Activated T-cell treated with anti-CD3 and anti-CD28 coated beads, Interleukin-2, amount 50 U/mL, for 72 hours (primary cell): Measurements from ENCODE around the gene CLPTM1L. TPM values are rescaled to one million over a fixed set of nuclear protein-coding genes. Genes with fewer than 3 reads are reported as not detected.
"Not testable (repeated sequence)": the region's sequence is repeated elsewhere in the genome, so short reads cannot be mapped to it uniquely, and the experiment has no call there.

Source experiments
- ATAC-seq, 2 donors: fragments of 150-1000 bp; cut with Tn5 transposase; replicated peaks in 1 of 2; 2 replicates each; pipeline ENCODE4 v1.10.0; 2021; ENCODE audit warnings: moderate library complexity in 2 of 2, mild to moderate bottlenecking in 1 of 2
- DNase-seq, 2 donors: peaks; one replicate each; pipeline ENCODE4 v3.0.0; 2021 to 2022; ENCODE audit warnings: mixed read lengths in 1 of 2
- H3K27ac Mint-ChIP-seq: one replicate; pipeline ENCODE4 v1.8.0; 2022; ENCODE audit warnings: mild to moderate bottlenecking, moderate library complexity, mixed read lengths
- H3K27me3 Mint-ChIP-seq: one replicate; pipeline ENCODE4 v1.8.0; 2022; ENCODE audit warnings: low read depth, mixed read lengths
- H3K36me3 Mint-ChIP-seq, 2 donors: one replicate each; pipeline ENCODE4 v1.8.0; 2022; ENCODE audit warnings: mixed read lengths in 2 of 2, mild to moderate bottlenecking in 1 of 2; ENCODE audit not compliant: insufficient read depth in 2 of 2
- H3K4me1 Mint-ChIP-seq: one replicate; pipeline ENCODE4 v1.8.0; 2022; ENCODE audit warnings: low read depth, mixed read lengths
- H3K4me3 Mint-ChIP-seq, 2 donors: one replicate each; pipeline ENCODE4 v1.8.0; 2022; ENCODE audit warnings: mild to moderate bottlenecking in 2 of 2, mixed read lengths in 2 of 2, moderate library complexity in 2 of 2
- H3K9me3 Mint-ChIP-seq, 2 donors: one replicate each; pipeline ENCODE4 v1.8.0; 2022; ENCODE audit warnings: mixed read lengths in 2 of 2
- total RNA-seq, 2 donors: library from RNA; stranded (reverse); gene quantifications; one replicate each; pipeline ENCODE4 v1.2.3, GENCODE V29; 2022

The CLPTM1L gene
- total RNA-seq, 2 donors from 2014 or later: 78.6 to 80.2 TPM

DNA sequence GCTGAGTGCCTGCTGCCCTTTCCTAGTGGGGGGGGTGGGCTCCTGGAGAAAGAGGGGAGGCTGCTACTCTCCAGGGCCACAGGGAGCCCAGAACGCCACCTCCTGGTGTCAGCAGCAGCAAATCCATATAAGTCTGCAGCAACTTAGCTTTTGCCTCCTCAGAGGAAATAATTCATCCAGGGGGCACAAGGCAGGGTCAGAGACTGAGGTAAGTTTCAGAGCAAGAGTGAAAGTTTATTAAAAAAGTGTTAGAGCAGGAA is 4.0 kb upstream of the CLPTM1L start:
- H3K9me3 Mint-ChIP-seq: no peaks in the 10 kb centered on the region
- no peak overlapping the region for H3K27ac Mint-ChIP-seq
- peaks cover 12% of the 10 kb centered on the region for H3K4me1 Mint-ChIP-seq
- DNase-seq (no peak), ATAC-seq (no peak)
- H3K4me3 Mint-ChIP-seq: no peak overlapping the region
- peaks cover 3 to 4% of the 10 kb centered on the region in 2 donors for H3K36me3 Mint-ChIP-seq
- no peaks in the 10 kb centered on the region for H3K27me3 Mint-ChIP-seq

DNA sequence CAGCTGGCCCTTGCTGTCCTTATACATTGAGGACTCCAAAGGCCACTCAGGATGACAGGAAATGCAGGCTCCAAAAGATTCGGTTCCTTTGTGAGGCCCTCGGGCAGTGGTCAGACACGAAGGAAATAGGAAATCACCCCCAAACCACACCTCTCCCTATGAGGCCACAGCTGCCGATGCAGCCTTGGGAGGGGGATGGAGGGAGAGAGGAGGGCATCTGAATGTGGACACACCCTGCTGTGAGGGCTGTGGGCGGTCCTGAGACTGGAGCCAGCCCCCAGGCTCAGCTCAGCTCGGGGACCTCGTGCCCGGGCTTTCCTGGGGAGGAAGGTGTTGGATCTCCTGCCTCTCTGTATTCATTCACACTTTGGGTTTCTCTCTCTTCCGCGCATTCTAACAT is 2.7 kb upstream of the CLPTM1L start:
- ATAC-seq: no peak
- Mint-ChIP-seq H3K9me3 (no peaks in the 10 kb centered on the region), H3K27ac (no peak overlapping the region), H3K36me3 (peaks cover 5 to 6% of the 10 kb centered on the region in 2 donors), H3K4me1 (peaks cover 23% of the 10 kb centered on the region), H3K27me3 (no peaks in the 10 kb centered on the region), H3K4me3 (peak overlapping the region in 1 of 2 donors; percentile 36)
- DNase-seq: no peak

DNA sequence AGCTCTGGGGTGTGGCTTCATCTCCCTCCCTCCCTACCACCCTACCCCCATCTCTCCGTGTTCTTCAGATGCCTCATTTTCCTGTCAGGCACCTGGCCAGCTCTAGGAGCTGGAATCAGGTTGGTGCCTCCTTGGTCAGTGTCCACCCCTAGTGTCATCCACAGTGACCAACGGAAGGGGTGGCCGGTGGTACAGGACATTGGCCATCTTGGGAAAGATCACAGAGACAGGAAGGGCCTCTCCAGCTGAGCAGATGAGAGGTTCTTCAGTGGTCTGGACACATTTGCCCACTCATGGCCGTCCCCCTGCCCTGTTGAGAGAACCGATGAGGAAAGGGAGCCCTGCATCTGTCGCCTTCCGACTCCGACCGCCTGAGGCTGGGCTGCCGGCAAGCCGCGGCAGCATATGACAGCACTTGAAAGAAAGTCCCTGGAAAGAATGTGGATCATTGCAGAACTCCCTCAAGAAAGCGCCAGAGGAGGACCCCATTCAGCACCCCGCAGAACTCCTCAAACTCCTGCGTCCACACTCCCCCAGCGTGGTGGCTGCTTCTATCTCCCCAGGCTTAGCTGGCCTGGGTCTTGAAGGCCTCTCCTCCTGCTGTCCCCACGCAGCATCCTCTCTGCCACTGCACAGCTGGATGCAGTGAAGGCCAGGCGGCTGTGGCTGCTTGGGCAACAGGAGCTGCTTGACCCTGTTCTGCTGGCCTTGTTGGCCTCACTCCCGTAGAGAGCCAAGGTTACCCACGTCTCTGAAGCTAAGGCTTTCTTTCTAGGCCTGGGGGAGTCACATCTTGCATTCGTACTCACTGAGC is 1.9 kb upstream of the CLPTM1L start:
- Mint-ChIP-seq H3K4me1 (peaks cover 26% of the 10 kb centered on the region), H3K27me3 (no peaks in the 10 kb centered on the region), H3K4me3 (peak overlapping the region; percentile 36 to 80), H3K36me3 (peaks cover 7 to 8% of the 10 kb centered on the region in 2 donors), H3K27ac (no peak overlapping the region), H3K9me3 (no peaks in the 10 kb centered on the region)
- DNase-seq (no peak), ATAC-seq (no peak)

DNA sequence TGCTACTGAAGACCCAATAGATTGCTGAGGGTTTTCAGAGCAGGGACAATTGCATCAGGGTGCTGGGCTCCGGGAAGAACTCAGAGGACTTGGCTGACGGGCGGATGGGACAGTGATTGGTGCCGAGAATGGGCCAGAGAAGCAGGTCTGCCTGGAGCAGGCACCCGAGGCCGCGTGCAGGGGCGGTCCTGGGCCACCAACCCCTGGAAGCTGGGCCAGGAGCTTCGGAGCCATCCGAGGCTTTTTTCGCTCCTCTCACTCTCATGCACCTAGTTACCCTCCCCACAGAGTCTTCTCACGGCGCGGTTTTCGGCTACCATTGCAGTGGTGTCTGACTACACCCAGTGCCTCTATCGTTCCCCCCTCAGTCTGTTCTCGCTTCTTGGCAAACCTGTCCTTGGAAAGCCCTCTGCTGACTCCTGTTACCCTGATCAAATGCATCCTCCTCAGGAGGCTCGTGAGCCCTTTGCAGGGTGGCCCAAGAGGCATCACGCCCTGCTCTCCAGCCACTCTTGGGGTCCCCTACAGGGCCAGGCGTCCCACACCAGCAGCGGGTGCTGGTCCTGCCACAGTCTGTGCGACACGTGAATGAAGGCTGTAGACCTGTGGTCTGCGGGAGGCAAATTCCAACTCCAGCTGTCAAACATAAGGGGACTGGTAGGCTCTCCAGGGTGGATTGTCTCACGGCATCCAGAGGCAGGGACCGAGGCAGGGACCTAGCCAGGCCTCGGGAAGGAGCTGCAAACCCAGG is 1.2 kb upstream of the CLPTM1L start:
- Mint-ChIP-seq H3K36me3 (peaks cover 10 to 14% of the 10 kb centered on the region in 2 donors), H3K27ac (no peak overlapping the region), H3K9me3 (no peaks in the 10 kb centered on the region), H3K4me3 (peak overlapping the region; percentile 80 to 82), H3K4me1 (peaks cover 29% of the 10 kb centered on the region), H3K27me3 (no peaks in the 10 kb centered on the region)
- ATAC-seq (no peak), DNase-seq (no peak)

DNA sequence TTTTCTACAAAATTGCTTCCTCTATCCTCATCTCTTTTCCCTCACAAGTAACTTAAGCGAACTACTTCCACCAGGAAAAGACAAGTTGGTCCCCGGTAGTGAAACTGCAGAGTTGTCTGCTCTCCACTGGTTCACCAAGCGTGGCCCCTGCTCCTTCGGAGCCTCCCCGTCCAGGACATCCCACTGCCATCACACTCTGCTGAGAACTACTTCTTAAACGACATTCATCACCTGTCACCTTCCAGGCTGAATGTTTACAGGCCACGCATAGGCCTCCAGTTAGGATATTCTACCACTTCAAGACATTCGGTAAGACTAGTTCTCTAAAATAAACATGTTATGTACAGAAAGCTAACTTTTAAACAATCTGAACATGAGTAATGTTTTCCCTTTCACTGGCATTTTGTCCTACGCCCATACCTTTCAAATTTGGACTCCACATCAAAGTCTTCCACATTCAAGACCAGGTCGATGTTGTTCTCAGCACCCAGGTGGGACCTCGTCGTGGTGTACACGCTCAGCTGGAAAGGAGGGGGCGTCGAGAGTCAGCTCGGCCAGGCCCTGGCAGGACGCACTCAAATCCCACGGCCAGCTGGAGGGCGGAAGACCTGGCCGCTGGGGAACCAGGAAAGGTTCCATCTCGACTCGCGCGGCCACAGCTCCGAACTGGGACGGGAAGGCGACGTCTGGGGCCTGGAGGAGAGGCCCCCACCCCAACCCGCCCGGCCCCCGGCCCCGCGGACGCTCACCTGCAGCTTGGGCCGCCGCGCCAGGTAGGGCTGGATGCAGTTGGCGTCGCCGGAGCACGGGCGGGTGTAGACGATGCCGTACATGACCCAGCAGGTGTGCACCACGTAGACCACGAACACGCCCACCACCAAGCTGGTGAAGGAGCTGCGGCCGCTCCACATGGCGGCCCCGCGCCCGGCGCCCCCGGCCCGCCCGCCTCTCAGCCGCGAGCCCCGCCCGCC is 683 bp downstream of the CLPTM1L start:
- DNase-seq (peak; percentile 17 to 25), ATAC-seq (peak; percentile 5 to 18)
- Mint-ChIP-seq H3K36me3 (peaks cover 11 to 18% of the 10 kb centered on the region in 2 donors), H3K9me3 (no peaks in the 10 kb centered on the region), H3K4me3 (peak overlapping the region; percentile 88 to 97), H3K4me1 (peaks cover 31% of the 10 kb centered on the region), H3K27ac (peak overlapping the region; percentile 86), H3K27me3 (no peaks in the 10 kb centered on the region)

DNA sequence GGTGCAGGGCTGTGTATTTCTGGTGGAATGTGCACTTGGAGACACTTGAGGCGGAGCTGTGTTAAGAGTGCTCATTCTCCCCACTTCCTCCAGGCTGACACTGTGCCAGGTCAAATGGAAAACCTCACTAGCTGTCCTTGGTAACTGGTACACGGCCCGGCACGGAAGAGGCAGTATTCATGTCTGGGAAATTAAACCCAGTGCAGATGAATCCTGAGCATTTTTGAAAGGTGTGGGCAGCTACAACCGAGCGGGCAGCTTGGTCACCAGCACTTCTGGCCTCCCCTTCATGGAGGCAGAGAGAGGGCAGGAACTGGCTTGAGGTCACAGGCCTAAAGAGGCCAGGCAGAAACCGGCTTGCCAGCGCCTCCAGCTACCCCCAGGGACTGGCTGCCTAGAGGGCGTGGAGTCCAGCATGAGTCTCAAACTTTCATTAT is 1.6 kb downstream of the CLPTM1L start:
- peak overlapping the region; percentile 40 for H3K27ac Mint-ChIP-seq
- DNase-seq (no peak), ATAC-seq (no peak)
- H3K4me1 Mint-ChIP-seq: peaks cover 31% of the 10 kb centered on the region
- no peaks in the 10 kb centered on the region for H3K9me3 Mint-ChIP-seq
- H3K27me3 Mint-ChIP-seq: no peaks in the 10 kb centered on the region
- peak overlapping the region; percentile 68 to 88 for H3K4me3 Mint-ChIP-seq
- H3K36me3 Mint-ChIP-seq: peaks cover 11 to 18% of the 10 kb centered on the region in 2 donors

DNA sequence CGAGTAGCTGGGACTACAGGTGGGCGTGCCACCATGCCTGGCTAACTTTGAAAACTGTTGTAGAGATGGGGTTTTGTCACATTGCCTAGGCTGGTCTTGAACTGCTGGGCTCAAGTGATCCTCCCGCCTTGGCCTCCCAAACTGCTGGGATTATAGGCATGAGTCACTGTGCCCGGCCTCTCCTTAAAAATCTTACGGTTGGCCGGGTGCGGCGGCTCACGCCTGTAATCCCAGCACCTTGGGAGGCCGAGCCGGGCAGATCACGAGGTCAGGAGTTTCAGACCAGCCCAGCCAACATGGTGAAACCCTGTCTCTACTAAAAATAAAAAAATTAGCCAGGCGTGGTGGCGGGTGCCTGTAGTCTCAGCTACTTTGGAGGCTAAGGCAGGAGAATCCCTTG is 2.2 kb downstream of the CLPTM1L start:
- Mint-ChIP-seq H3K4me1 (peaks cover 31% of the 10 kb centered on the region), H3K36me3 (peaks cover 11 to 18% of the 10 kb centered on the region in 2 donors)
- not testable (repeated sequence) for H3K27ac Mint-ChIP-seq, H3K9me3 Mint-ChIP-seq, ATAC-seq, H3K27me3 Mint-ChIP-seq, H3K4me3 Mint-ChIP-seq, DNase-seq

DNA sequence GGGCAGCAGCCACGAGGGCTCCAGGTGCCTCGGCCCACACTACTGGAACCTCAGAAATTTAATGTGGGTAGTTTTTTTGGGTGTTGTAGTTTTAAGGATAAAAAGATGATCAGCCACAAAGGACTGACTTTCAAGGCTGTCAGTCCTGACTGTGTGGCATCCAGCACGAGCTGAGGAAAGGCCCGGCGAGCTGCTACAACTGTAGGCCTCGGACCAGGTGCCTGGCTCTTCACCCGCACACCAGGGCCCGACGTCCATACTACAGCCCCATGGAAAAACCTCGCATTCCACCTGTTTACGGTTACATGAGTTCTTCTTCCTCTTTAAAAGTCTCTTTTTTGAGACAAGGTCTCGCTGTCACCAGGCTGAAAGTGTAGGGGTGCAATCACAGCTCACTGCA is 2.6 kb downstream of the CLPTM1L start:
- ATAC-seq (no peak), DNase-seq (no peak)
- peaks cover 11 to 18% of the 10 kb centered on the region in 2 donors for H3K36me3 Mint-ChIP-seq
- H3K27ac Mint-ChIP-seq: no peak overlapping the region
- H3K27me3 Mint-ChIP-seq: no peaks in the 10 kb centered on the region
- H3K9me3 Mint-ChIP-seq: no peaks in the 10 kb centered on the region
- peaks cover 31% of the 10 kb centered on the region for H3K4me1 Mint-ChIP-seq
- H3K4me3 Mint-ChIP-seq: no peak overlapping the region

DNA sequence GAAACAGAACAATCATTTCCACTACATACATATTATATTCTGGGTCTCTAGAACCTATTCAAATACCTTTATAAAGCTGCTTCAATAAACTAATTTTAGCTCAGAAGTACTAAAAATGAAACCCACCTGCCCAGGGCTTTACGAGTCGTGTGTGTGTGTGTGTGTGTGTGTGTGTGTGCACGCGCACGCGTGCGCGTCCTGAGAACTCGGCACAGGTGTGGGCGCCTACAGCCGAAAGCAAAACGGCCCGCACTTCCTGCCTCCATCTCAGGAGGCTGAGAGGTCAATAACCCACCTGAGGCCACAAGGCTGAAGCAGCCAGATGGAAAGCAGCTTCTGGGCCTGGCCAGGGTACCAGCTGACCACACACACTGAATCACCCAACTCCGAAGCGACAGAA is 3.0 kb downstream of the CLPTM1L start:
- DNase-seq (no peak), ATAC-seq (no peak)
- Mint-ChIP-seq H3K9me3 (no peaks in the 10 kb centered on the region), H3K27me3 (no peaks in the 10 kb centered on the region), H3K4me1 (peaks cover 31% of the 10 kb centered on the region), H3K27ac (no peak overlapping the region), H3K36me3 (peaks cover 11 to 18% of the 10 kb centered on the region in 2 donors), H3K4me3 (no peak overlapping the region)

DNA sequence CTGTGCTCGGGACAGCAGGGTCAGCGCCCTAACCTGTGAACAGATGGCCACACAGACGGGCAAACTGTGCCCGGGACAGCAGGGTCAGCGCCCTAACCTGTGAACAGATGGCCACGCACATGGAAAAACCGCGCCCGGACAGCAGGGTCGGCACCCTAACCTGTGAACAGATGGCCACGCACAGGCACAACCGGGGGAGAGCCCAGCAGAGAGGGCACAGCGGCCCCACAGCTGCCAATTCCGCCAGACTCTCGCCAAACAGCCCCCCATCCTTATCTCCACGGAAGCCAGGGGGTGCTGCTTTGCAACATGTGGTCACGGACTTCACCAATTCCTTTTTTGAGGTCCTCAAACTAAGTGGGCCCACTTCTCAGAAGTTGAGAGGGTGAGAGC is 5.1 kb downstream of the CLPTM1L start:
- not testable (repeated sequence) for H3K27me3 Mint-ChIP-seq, DNase-seq, H3K27ac Mint-ChIP-seq, ATAC-seq, H3K9me3 Mint-ChIP-seq, H3K4me3 Mint-ChIP-seq
- Mint-ChIP-seq H3K4me1 (peaks cover 23% of the 10 kb centered on the region), H3K36me3 (peaks cover 11 to 18% of the 10 kb centered on the region in 2 donors)

DNA sequence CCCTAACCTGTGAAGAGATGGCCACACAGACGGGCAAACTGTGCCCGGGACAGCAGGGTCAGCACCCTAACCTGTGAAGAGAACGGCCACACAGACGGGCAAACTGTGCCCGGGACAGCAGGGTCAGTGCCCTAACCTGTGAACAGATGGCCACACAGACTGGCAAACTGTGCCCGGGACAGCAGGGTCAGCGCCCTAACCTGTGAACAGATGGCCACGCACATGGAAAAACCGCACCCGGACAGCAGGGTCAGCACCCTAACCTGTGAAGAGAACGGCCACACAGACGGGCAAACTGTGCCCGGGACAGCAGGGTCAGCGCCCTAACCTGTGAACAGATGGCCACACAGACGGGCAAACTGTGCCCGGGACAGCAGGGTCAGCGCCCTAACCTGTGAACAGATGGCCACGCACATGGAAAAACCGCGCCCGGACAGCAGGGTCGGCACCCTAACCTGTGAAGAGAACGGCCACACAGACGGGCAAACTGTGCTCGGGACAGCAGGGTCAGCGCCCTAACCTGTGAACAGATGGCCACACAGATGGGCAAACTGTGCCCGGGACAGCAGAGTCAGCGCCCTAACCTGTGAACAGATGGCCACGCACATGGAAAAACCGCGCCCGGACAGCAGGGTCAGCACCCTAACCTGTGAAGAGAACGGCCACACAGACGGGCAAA is 5.6 kb downstream of the CLPTM1L start:
- not testable (repeated sequence) for H3K4me3 Mint-ChIP-seq, H3K27me3 Mint-ChIP-seq, ATAC-seq, H3K27ac Mint-ChIP-seq, H3K9me3 Mint-ChIP-seq, DNase-seq
- H3K4me1 Mint-ChIP-seq: peaks cover 22% of the 10 kb centered on the region
- peaks cover 11 to 18% of the 10 kb centered on the region in 2 donors for H3K36me3 Mint-ChIP-seq

DNA sequence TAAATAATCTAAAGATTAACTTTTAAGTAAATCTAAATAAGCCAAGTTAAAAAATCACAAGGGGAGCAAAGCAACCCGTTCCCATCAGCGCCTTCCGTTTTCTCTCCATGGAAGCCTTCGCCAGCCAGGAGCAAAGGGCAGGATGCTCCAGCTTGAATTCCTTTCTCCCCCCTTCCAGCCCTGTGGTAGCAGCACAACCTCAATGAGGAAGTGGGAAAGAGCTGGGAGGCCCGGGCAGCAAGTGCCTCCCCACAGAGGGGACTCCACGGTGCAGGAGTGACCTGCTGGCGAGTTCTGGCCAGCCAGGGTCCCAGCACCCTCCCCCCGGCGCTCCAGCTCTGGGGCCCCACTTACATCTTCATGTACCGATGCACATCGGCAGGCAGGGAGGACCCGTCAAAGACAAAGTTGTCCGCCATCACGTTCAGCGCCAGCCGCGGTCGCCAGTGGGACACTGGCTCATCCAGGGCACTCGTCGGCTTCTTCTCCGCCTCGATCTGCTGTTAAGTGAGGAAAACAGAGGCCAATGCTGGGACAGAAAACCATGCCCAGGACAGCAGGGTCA is 6.3 kb downstream of the CLPTM1L start:
- Mint-ChIP-seq H3K4me1 (peaks cover 16% of the 10 kb centered on the region), H3K27ac (no peak overlapping the region), H3K27me3 (no peaks in the 10 kb centered on the region), H3K36me3 (peaks cover 7 to 15% of the 10 kb centered on the region in 2 donors), H3K4me3 (no peak overlapping the region), H3K9me3 (no peaks in the 10 kb centered on the region)
- DNase-seq (no peak), ATAC-seq (no peak)
